Panc1 (cell line): ENCODE results near the gene S100A5.

Experiments used
- POLR2AphosphoS5 ChIP-seq: IDR thresholded peaks from 2 replicates; pipeline ENCODE4 v1.6.1; 2012; ENCODE audit warnings: mild to moderate bottlenecking, low read depth, low read length, moderate library complexity
- SIN3A ChIP-seq: IDR thresholded peaks from 2 replicates; pipeline ENCODE4 v1.6.1; 2012; ENCODE audit warnings: low read depth, mild to moderate bottlenecking, low read length, moderate library complexity, borderline replicate concordance; ENCODE audit not compliant: insufficient read depth
- TCF7L2 ChIP-seq: IDR thresholded peaks from 2 replicates; pipeline ENCODE4 v1.6.1; 2011; ENCODE audit warnings: mild to moderate bottlenecking, low read depth, low read length, inconsistent platforms
- TF ChIP-seq, protein P1 (sequence below): fragments of 450-650 bp; IDR thresholded peaks from 2 replicates; pipeline ENCODE4 v1.5.1; 2017; ENCODE audit warnings: mild to moderate bottlenecking
- TF ChIP-seq, protein P2 (sequence below), 2 experiments: IDR thresholded peaks; 2 replicates each; pipeline ENCODE4 v1.6.1; 2011 to 2012; ENCODE audit warnings: low read depth in 2 of 2, control low read depth in 1 of 2, low read length in 1 of 2, mild to moderate bottlenecking in 1 of 2, moderate library complexity in 1 of 2; ENCODE audit not compliant: insufficient read depth in 1 of 2

DNA sequence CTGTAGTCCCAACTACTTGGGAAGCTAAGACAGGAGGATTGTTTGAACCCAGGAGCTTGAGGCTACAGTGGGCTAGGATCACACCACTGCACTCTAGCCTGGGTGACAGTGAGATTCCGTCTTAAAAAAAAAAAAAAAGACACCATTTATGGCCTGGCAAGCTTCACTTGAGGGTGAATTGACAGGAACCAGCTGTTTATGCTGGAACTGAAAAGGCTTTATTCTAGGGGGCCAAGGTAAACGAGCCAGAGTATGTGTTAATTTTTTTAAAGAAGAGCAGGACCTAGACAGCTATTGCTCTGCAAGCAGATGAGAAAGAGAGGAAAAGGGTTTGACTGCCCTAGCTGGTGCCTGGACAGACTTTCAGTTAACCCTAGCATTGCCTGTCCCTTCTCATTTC is 42.0 kb downstream of the S100A5 start:
- TF ChIP-seq POLR2AphosphoS5: no peak
- TF ChIP-seq, protein P1, sequence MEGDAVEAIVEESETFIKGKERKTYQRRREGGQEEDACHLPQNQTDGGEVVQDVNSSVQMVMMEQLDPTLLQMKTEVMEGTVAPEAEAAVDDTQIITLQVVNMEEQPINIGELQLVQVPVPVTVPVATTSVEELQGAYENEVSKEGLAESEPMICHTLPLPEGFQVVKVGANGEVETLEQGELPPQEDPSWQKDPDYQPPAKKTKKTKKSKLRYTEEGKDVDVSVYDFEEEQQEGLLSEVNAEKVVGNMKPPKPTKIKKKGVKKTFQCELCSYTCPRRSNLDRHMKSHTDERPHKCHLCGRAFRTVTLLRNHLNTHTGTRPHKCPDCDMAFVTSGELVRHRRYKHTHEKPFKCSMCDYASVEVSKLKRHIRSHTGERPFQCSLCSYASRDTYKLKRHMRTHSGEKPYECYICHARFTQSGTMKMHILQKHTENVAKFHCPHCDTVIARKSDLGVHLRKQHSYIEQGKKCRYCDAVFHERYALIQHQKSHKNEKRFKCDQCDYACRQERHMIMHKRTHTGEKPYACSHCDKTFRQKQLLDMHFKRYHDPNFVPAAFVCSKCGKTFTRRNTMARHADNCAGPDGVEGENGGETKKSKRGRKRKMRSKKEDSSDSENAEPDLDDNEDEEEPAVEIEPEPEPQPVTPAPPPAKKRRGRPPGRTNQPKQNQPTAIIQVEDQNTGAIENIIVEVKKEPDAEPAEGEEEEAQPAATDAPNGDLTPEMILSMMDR: no peak
- no peak for TF ChIP-seq TCF7L2
- TF ChIP-seq SIN3A: no peak
- TF ChIP-seq, protein P2, sequence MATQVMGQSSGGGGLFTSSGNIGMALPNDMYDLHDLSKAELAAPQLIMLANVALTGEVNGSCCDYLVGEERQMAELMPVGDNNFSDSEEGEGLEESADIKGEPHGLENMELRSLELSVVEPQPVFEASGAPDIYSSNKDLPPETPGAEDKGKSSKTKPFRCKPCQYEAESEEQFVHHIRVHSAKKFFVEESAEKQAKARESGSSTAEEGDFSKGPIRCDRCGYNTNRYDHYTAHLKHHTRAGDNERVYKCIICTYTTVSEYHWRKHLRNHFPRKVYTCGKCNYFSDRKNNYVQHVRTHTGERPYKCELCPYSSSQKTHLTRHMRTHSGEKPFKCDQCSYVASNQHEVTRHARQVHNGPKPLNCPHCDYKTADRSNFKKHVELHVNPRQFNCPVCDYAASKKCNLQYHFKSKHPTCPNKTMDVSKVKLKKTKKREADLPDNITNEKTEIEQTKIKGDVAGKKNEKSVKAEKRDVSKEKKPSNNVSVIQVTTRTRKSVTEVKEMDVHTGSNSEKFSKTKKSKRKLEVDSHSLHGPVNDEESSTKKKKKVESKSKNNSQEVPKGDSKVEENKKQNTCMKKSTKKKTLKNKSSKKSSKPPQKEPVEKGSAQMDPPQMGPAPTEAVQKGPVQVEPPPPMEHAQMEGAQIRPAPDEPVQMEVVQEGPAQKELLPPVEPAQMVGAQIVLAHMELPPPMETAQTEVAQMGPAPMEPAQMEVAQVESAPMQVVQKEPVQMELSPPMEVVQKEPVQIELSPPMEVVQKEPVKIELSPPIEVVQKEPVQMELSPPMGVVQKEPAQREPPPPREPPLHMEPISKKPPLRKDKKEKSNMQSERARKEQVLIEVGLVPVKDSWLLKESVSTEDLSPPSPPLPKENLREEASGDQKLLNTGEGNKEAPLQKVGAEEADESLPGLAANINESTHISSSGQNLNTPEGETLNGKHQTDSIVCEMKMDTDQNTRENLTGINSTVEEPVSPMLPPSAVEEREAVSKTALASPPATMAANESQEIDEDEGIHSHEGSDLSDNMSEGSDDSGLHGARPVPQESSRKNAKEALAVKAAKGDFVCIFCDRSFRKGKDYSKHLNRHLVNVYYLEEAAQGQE (IDR thresholded peaks at IDR 0.05; ENCODE audit: insufficient read depth in 1 of 2, low read depth in 2 of 2, low read length in 1 of 2): no peak
